Mesothelial cell of epicardium (in vitro differentiated cells): Measurements from ENCODE around the gene ZNRF4. TPM values are rescaled to one million over a fixed set of nuclear protein-coding genes. Genes with fewer than 3 reads are reported as not detected.
A peak's percentile ranks its signal among the peaks of the same experiment; 100 is the strongest.

Experiments
- DNase-seq, 2 experiments: peaks; one replicate each; pipeline ENCODE4 v3.0.0; 2021; ENCODE audit warnings: low spot score in 2 of 2; ENCODE audit not compliant: unreplicated experiment in 2 of 2
- H3K27ac Mint-ChIP-seq: 2 replicates; pipeline ENCODE4 v1.8.0; 2021; ENCODE audit warnings: mixed read lengths
- H3K27me3 Mint-ChIP-seq: 2 replicates; pipeline ENCODE4 v1.8.0; 2021; ENCODE audit warnings: low read depth, mixed read lengths
- H3K36me3 Mint-ChIP-seq: 2 replicates; pipeline ENCODE4 v1.8.0; 2021; ENCODE audit warnings: mixed read lengths
- H3K4me1 Mint-ChIP-seq: 2 replicates; pipeline ENCODE4 v1.8.0; 2021; ENCODE audit warnings: mixed read lengths
- H3K4me3 Mint-ChIP-seq: 2 replicates; pipeline ENCODE4 v1.8.0; 2021; ENCODE audit warnings: mild to moderate bottlenecking, moderate library complexity, mixed read lengths
- H3K9me3 Mint-ChIP-seq: 2 replicates; pipeline ENCODE4 v1.8.0; 2021; ENCODE audit warnings: mixed read lengths
- CTCF ChIP-seq: fragments of 200-600 bp; sonication (generic); IDR thresholded peaks from one replicate; pipeline ENCODE4 v1.5.0; 2021; ENCODE audit warnings: antibody characterized with exemption; ENCODE audit not compliant: unreplicated experiment
- total RNA-seq: library from RNA; stranded (reverse); gene quantifications from 3 replicates; pipeline ENCODE4 v1.2.1, GENCODE V29; 2021

Gene ZNRF4
- total RNA-seq, 1 donor from 2014 or later, result not detected

GRCh38 chr19:5477451-5478215 lies 22.4 kb downstream of the ZNRF4 start:
- peaks cover 36% of the 10 kb centered on the region for H3K27me3 Mint-ChIP-seq
- H3K4me3 Mint-ChIP-seq, result no peak overlapping the region
- peaks cover 6% of the 10 kb centered on the region for H3K9me3 Mint-ChIP-seq
- DNase-seq, result no peak
- H3K27ac Mint-ChIP-seq, result no peak overlapping the region
- H3K36me3 Mint-ChIP-seq, result no peaks in the 10 kb centered on the region
- H3K4me1 Mint-ChIP-seq, result peaks cover 8% of the 10 kb centered on the region
- no peak for TF ChIP-seq CTCF

DNA sequence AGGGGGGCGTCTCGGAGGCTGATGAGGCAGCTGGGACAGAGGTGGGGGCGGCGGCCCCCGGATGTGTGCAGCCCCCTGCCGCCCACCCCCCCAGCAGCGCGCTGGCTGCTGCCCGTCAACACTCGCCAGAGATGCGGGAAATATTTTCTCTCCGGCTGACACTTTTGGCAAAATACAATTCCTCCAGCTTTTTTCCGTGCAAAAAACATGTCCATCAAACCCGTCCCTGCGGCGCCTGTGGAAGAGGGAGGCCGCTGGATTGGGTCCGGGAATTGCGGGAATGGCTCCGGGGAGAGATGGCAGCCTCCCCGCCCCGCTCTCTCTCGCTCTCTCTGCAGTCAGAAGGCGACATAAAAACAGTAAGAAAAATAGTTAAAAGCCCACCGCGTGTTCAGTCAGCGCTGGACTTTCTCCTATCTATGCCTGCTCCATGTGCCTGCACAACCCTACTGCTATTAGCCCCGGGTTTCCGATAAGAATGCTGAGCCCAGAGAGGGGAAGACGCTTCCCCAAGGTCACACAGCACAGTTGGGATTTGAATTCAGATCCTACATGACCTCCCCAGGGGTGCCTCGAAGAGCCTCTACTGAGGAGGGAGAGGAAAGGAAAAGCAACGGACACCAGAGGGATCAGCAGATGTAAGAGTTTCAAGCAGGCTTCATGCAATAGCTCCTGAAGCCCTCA lies 23.2 kb downstream of the ZNRF4 start:
- H3K36me3 Mint-ChIP-seq, result no peaks in the 10 kb centered on the region
- DNase-seq, result no peak
- peak overlapping the region; percentile 47 for H3K4me3 Mint-ChIP-seq
- no peak overlapping the region for H3K27ac Mint-ChIP-seq
- H3K4me1 Mint-ChIP-seq, result peaks cover 8% of the 10 kb centered on the region
- peaks cover 36% of the 10 kb centered on the region for H3K27me3 Mint-ChIP-seq
- TF ChIP-seq CTCF, result no peak
- H3K9me3 Mint-ChIP-seq, result peaks cover 8% of the 10 kb centered on the region

- Mint-ChIP-seq H3K4me1 (peaks cover 9% of the 10 kb centered on the region), H3K36me3 (no peaks in the 10 kb centered on the region), H3K27me3 (peaks cover 36% of the 10 kb centered on the region), H3K27ac (no peak overlapping the region), H3K4me3 (no peak overlapping the region), H3K9me3 (peaks cover 8% of the 10 kb centered on the region)
- no peak for TF ChIP-seq CTCF
- DNase-seq, result no peak
Measured at GRCh38 chr19:5478925-5479588, 23.8 kb downstream of the ZNRF4 start.

GRCh38 chr19:5479958-5480357 lies 24.7 kb downstream of the ZNRF4 start:
- Mint-ChIP-seq H3K4me3 (no peak overlapping the region), H3K4me1 (peaks cover 17% of the 10 kb centered on the region), H3K9me3 (peaks cover 8% of the 10 kb centered on the region), H3K27me3 (peaks cover 32% of the 10 kb centered on the region), H3K36me3 (no peaks in the 10 kb centered on the region), H3K27ac (no peak overlapping the region)
- TF ChIP-seq CTCF, result no peak
- DNase-seq, result no peak

DNA sequence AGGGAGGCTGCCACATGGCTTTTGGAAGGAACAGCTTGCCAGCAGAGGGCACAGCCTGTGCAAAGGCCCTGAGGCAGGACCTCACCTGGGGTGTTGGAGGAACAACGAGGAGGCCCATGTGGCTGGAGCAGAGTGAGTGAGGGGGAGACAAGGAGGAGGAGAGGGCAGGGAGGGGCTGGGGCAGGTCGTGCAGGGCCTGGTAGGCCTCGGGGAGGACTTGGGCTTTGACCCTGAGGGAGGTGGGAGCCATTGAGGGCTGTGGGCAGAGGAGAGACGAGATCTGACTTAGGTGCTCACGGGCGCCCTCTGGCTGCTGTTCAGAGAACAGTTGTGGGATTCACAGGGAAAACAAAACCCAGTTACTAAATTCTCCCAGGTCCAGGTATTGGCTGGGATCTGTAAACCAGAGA lies 25.2 kb downstream of the ZNRF4 start:
- TF ChIP-seq CTCF, result peak; percentile 51
- peaks cover 20% of the 10 kb centered on the region for H3K4me1 Mint-ChIP-seq
- H3K4me3 Mint-ChIP-seq, result no peak overlapping the region
- DNase-seq, result no peak
- H3K27ac Mint-ChIP-seq, result no peak overlapping the region
- H3K9me3 Mint-ChIP-seq, result peaks cover 8% of the 10 kb centered on the region
- peaks cover 34% of the 10 kb centered on the region for H3K27me3 Mint-ChIP-seq
- no peaks in the 10 kb centered on the region for H3K36me3 Mint-ChIP-seq
